ENCODE results near the gene HCAR1. TPM values are rescaled to one million over a fixed set of nuclear protein-coding genes. Genes with fewer than 3 reads are reported as not detected.
"Not testable (repeated sequence)": the region's sequence is repeated elsewhere in the genome, so short reads cannot be mapped to it uniquely, and the experiment has no call there.

The HCAR1 gene
- polyA plus RNA-seq (2012; ENCODE audit: missing spikeins): not detected

GRCh38 chr12:122730215-122731014, at the start of gene HCAR1:
HCAR1 (minus strand) TSS chr12:122730844; CDS start chr12:122730339, 505 bp downstream.
- no peak for DNase-seq (ENCODE audit: insufficient read length)
- TF ChIP-seq POLR2A (IDR thresholded peaks at IDR 0.05; ENCODE audit: low read depth, low read length): no peak
- no peak for TF ChIP-seq POLR2AphosphoS5 (IDR thresholded peaks at IDR 0.05; ENCODE audit: low read depth, low read length)
- TF ChIP-seq TAF1 (IDR thresholded peaks at IDR 0.05; ENCODE audit: borderline replicate concordance, low read depth, low read length): no peak
- no peak for FAIRE-seq

GRCh38 chr12:122757568-122757967, 26.9 kb upstream of the HCAR1 start:
- TF ChIP-seq POLR2A (IDR thresholded peaks at IDR 0.05; ENCODE audit: low read depth, low read length) (no peak), POLR2AphosphoS5 (IDR thresholded peaks at IDR 0.05; ENCODE audit: low read depth, low read length) (no peak), TAF1 (IDR thresholded peaks at IDR 0.05; ENCODE audit: borderline replicate concordance, low read depth, low read length) (no peak)
- FAIRE-seq: no peak
- no peak for DNase-seq (ENCODE audit: insufficient read length)

- TF ChIP-seq POLR2AphosphoS5 (IDR thresholded peaks at IDR 0.05; ENCODE audit: low read depth, low read length) (no peak), POLR2A (IDR thresholded peaks at IDR 0.05; ENCODE audit: low read depth, low read length) (no peak), TAF1 (IDR thresholded peaks at IDR 0.05; ENCODE audit: borderline replicate concordance, low read depth, low read length) (no peak)
- DNase-seq (ENCODE audit: insufficient read length) (no peak), FAIRE-seq (no peak)
Observed at GRCh38 chr12:122754790-122755189, 24.1 kb upstream of the HCAR1 start.

- TF ChIP-seq POLR2AphosphoS5 (IDR thresholded peaks at IDR 0.05; ENCODE audit: low read depth, low read length) (no peak), TAF1 (IDR thresholded peaks at IDR 0.05; ENCODE audit: borderline replicate concordance, low read depth, low read length) (no peak), POLR2A (IDR thresholded peaks at IDR 0.05; ENCODE audit: low read depth, low read length) (no peak)
- DNase-seq (ENCODE audit: insufficient read length) (no peak), FAIRE-seq (peak; percentile 21)
Observed at GRCh38 chr12:122753319-122753650, 22.6 kb upstream of the HCAR1 start.

GRCh38 chr12:122752464-122753318, 22.0 kb upstream of the HCAR1 start, which contains the start of gene DENR:
DENR (plus strand) TSS chr12:122752824; CDS start chr12:122753702, 878 bp downstream.
- peak; percentile 86 for TF ChIP-seq POLR2AphosphoS5 (IDR thresholded peaks at IDR 0.05; ENCODE audit: low read depth, low read length)
- TF ChIP-seq POLR2A (IDR thresholded peaks at IDR 0.05; ENCODE audit: low read depth, low read length): peak; percentile 90
- TF ChIP-seq TAF1 (IDR thresholded peaks at IDR 0.05; ENCODE audit: borderline replicate concordance, low read depth, low read length): peak; percentile 90
- peak; percentile 82 for DNase-seq (ENCODE audit: insufficient read length)
- FAIRE-seq: peak; percentile 98

GRCh38 chr12:122750781-122751515, 20.3 kb upstream of the HCAR1 start:
- not testable (repeated sequence) for DNase-seq (ENCODE audit: insufficient read length); FAIRE-seq

- TF ChIP-seq TAF1 (IDR thresholded peaks at IDR 0.05; ENCODE audit: borderline replicate concordance, low read depth, low read length): no peak
- DNase-seq (ENCODE audit: insufficient read length) (no peak), FAIRE-seq (no peak)
Observed at GRCh38 chr12:122749569-122750332, 19.1 kb upstream of the HCAR1 start.

- DNase-seq (ENCODE audit: insufficient read length): no peak
- no peak for FAIRE-seq
- TF ChIP-seq POLR2A (IDR thresholded peaks at IDR 0.05; ENCODE audit: low read depth, low read length): no peak
- TF ChIP-seq POLR2AphosphoS5 (IDR thresholded peaks at IDR 0.05; ENCODE audit: low read depth, low read length): no peak
- TF ChIP-seq TAF1 (IDR thresholded peaks at IDR 0.05; ENCODE audit: borderline replicate concordance, low read depth, low read length): no peak
Observed at GRCh38 chr12:122747224-122748135, 16.8 kb upstream of the HCAR1 start.

GRCh38 chr12:122743895-122744525, 13.4 kb upstream of the HCAR1 start:
- FAIRE-seq: no peak
- no peak for DNase-seq (ENCODE audit: insufficient read length)
- TF ChIP-seq POLR2A (IDR thresholded peaks at IDR 0.05; ENCODE audit: low read depth, low read length): no peak
- TF ChIP-seq TAF1 (IDR thresholded peaks at IDR 0.05; ENCODE audit: borderline replicate concordance, low read depth, low read length): no peak

- FAIRE-seq (no peak), DNase-seq (ENCODE audit: insufficient read length) (no peak)
- TF ChIP-seq POLR2AphosphoS5 (IDR thresholded peaks at IDR 0.05; ENCODE audit: low read depth, low read length) (no peak), TAF1 (IDR thresholded peaks at IDR 0.05; ENCODE audit: borderline replicate concordance, low read depth, low read length) (no peak), POLR2A (IDR thresholded peaks at IDR 0.05; ENCODE audit: low read depth, low read length) (no peak)
Observed at GRCh38 chr12:122740351-122740750, 9.7 kb upstream of the HCAR1 start.

Data from GM12892 (cell line).